ENCODE data around the gene CRISPLD2.
"Not testable (repeated sequence)": the region's sequence is repeated elsewhere in the genome, so short reads cannot be mapped to it uniquely, and the experiment has no call there.

Gene CRISPLD2

DNA sequence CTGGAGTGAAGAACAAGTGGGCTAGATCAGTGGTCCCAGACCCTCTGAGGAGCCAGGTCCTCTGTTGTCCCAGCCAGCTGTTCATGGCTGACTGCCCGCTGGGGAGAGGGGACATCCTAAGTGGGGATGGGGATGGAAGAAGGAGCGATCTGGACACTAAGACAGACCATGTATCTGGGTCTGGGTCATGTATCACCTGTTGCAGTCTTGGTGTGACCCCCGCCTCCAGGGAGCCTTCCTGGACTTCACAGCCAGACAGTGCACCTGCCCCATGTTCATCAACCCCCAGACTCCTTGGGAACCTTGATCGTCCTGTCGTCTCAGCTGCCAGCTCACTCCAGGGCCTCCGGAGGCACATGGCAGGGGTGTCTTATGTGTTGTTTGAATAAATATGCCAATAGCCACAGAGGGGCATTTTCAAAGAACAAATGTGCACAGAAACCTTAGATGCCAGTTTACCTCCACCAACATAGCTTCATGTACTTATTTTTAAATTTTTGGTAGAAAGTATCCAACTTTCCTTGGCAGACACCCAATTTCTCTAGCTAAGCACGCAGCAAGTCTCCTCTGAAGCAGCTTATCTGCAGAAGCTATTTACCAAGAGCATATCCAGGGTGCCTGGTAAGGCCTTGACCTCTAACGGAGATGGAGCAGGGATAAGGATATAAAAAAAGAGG, 43.2 kb downstream of the CRISPLD2 start:
- no peak for DNase-seq

GRCh38 chr16:84863481-84863814, 43.7 kb downstream of the CRISPLD2 start:
- no peak for DNase-seq

- DNase-seq, result no peak
Observed at GRCh38 chr16:84864326-84864955, 44.7 kb downstream of the CRISPLD2 start.

DNA sequence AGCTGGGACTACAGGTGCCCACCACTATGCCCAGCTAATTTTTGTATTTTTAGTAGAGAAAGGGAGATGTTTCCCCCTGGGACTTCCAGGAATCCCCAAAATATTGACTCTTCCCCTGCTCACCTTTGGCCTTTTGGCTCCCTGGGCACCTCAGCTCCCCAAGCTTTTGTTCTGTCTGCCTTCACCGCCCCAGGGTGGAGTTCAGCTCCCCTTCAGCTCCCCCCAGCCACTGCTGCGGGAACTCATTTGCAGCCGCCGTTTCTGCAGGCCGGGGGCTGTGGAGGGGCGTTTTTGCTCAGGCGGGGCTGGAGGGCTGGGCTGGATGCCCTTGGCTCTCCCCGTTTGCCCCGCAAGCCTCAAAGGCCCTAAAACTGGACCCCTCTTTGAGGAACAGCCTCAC, 47.9 kb downstream of the CRISPLD2 start:
- no peak for DNase-seq

- no peak for DNase-seq
Observed at GRCh38 chr16:84868328-84868727, 48.5 kb downstream of the CRISPLD2 start.

DNA sequence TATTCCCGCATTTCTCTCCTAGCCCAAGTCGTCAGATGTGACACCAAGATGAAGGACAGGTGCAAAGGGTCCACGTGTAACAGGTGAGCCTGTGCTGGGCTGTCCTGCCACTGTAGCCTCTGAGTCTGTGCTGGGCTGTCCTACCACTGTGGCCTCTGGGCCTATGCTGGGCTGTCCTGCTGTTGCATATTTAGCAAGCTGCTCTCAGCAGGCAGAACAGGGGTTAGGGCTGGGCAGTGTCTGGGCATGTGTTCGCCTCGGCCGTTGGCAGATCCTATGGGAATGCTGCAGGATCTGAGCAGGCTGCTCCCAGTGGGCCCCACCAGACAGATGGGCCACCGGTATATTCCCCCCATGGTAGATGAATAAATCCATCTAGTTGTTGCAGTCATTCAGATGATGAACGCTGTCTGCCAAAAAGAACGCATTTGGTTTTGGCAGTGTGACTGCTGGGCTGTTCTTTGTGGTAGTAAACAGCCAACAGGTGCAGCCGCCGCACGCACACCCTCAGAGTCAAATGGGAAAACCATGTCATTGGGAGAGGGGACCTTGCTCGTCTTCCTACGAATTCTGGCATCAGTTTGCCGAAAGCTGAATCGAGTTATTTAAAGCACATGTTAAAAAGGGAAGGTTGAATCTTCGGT, 49.2 kb downstream of the CRISPLD2 start:
- DNase-seq, result no peak

DNA sequence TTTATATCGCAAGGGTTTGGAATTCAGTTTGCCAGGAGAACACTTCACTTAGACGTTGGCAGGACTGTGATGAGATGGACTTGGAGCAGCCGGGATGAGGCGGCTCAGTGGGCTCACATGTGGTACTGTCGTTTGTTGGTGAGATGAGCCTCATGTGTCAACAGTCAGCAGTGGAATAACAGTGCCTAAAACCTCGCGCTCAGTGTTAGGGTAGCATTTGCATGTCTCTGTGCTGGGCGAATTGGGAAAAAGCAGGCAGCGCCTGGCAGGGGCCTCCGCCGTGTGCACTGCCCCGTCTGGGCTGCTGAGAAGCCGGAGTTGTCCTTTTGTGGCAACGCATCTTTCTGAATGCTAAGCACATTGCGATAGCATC, 49.7 kb downstream of the CRISPLD2 start:
- DNase-seq, result no peak

DNA sequence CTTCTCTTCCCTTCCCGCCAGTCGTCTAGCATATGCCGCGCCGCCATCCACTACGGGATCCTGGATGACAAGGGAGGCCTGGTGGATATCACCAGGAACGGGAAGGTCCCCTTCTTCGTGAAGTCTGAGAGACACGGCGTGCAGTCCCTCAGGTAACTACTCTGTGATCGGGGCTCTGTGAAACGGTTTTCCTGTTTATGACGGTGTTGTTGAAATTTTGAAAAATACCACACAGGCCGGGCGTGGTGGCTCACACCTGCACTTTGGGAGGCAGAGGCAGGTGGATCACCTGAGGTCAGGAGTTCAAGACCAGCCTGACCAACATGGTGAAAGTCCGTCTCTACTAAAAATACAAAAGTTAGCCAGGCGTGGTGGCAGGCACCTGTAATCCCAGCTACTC, 53.2 kb downstream of the CRISPLD2 start:
- DNase-seq, result not testable (repeated sequence)

- no peak for DNase-seq
Observed at GRCh38 chr16:84874004-84874435, 54.2 kb downstream of the CRISPLD2 start.

DNA sequence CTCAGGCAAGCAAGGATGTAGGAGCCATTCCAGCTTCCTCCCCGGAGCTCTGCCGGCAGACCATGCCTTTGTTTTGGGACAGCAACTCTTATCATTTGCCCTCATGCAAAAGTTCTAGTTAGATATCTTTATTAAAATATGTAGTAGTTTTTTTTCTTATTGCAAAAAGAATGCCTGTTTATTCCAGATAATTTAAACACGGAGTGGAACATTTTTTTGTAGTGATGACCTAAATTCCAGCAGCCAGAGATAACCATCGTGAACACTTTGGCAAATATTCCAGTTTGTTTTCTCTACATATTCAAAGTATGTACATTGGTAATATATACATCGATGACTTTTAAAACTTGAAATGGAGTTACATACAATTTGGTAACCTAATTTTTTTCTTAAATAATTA, 54.8 kb downstream of the CRISPLD2 start:
- DNase-seq, result no peak

GRCh38 chr16:84874983-84875382, 55.2 kb downstream of the CRISPLD2 start:
- no peak for DNase-seq

- DNase-seq, result no peak
Observed at GRCh38 chr16:84875846-84876245, 56.1 kb downstream of the CRISPLD2 start.

DNA sequence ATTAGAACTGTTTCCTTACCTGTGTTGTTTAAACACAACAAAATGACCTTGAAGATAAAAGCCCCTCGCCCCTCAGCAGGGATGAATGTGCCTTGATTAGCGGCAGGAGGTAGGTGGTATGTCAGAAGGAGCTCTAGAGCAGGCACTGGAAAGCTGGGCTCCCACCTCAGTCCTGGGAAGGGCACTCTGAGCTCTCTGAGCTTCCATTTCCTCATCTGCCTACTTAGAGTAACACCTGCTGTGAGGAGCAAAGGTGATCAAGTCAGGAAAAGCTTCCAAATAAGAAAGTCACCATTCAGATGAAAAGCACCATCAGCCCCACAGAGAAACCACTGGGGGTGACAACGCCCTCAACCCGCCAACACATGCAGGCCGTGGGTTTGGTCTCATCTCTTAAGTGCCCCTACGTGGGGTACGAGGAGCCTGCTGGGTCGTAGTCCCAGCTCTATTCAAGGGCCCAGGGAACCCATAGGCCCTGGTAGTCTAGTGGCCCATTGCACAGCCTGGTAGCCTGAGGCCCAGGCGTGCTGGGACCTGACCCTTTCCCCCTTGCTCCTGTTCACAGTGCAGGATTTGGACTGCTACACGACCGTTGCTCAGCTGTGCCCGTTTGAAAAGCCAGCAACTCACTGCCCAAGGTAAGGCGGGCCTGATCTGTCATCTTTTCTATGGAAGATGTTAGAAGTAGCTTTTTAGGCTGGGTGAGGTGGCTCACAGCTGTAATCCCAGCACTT, 57.3 kb downstream of the CRISPLD2 start:
- DNase-seq, result no peak

DNA sequence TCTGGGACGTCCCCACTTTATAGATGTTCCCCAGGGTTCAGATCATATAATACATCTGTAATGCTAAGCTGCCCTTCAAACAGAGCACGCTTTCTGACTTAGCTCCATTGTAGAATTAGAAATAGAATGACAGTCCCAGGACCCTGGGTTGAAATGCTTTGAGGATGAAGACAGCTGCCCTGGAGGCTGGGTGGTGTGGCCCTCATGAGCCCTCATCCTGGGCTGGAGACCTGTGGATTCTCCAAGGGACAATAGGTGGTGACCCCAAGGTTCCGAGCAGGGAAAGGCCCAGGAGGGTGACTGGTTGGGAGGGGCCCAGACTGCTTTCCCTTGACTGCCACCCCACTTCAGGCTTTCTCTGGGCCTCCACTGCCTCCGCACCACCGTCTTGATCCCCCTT, 59.0 kb downstream of the CRISPLD2 start:
- no peak for DNase-seq

GRCh38 chr16:84879569-84880487, 60.0 kb downstream of the CRISPLD2 start:
- DNase-seq, result no peak

- DNase-seq, result no peak
Observed at GRCh38 chr16:84881702-84882521, 62.1 kb downstream of the CRISPLD2 start.

- no peak for DNase-seq
Observed at GRCh38 chr16:84883301-84883700, 63.5 kb downstream of the CRISPLD2 start.

DNA sequence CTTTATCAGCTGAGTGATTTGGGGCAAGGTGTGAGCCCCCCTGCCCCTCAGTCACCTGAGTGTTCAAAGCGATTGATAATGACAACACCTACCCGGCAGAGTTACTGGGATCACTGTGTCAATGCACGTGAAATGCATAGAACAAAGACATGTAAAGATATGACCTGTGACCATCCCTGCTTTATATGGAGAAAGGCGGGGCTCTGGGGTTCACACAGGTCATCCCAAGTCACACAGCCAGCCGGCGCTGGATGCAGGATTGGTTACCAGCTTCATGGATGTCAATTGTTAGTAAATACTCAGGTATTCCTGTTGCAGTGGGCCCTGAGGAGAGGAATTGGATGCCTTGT, 64.4 kb downstream of the CRISPLD2 start:
- DNase-seq, result no peak

DNA sequence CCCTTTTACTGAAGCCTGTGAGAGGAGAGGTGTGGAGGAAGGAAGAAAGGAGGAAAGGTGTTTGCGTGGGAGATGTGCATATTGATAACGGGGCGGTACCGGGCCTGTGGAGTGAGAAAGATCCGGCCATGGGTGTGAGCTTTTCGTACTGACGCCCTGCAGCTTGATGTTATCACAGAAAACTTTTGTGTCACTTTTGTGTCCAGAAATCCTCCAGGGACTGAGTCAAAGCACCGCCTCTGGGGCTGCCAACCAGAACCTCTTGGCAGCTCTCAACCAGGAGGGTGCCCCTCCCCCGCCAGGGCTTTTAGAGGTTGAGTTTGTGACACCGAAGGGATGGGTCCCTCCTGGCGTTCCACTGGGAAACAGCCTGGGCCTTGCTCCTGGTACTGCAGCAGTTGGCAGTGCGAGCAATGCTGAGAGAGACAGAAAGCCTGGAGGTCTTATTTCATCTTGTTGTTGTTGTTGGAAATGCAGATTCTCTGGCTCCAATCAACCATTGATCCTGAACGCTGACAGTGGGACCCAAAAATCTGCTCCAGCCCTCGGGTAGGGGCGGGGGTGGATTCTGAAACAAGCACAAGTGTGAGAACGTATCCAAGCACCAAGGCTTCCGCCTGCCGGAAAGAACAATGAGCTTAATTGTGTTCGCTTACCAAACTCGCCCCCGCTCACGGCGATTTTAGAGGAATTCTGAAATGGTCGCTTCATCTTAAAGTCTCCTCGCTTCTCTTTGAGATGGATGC, 65.0 kb downstream of the CRISPLD2 start:
- no peak for DNase-seq

DNA sequence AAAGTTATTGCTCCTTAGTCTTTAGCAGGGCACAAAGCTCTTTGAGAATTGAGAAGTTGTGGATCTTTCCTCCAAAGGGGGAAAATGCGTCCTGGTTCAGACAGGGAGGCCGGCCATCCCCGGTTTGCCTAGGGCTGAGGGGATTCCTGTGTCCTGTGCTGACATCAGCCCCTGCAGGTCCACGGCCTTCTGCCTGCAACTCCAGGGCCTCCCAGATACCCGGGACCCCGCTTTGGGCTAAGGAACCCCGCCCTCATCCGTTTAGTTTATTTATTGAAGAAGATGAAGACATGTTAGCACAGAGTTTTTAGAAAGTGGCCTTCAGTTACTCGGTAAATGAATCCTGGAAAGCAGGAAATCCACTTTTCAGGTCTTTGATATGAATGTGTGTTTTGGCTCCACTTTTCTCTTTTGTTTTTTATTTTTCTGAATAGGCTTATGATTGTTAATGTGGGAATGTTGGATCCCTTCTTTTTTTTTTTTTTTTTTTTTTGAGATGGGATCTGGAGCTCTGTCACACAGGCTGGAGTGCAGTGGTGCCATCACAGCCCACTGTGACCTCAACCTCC, 65.6 kb downstream of the CRISPLD2 start:
- DNase-seq, result no peak
